Endothelial cell of umbilical vein (primary cell): ENCODE data around the gene LTBP1. TPM values are rescaled to one million over a fixed set of nuclear protein-coding genes. Genes with fewer than 3 reads are reported as not detected.

Experiments
- BruUV-seq: library from RNA; stranded (reverse); fragments of 400-500 nt; replicated peaks from 2 replicates; lab custom pipeline; 2021; lab: Mats Ljungman, UMichigan
- CTCF ChIA-PET: fragments of 300-600, 350-600 bp; sonication (Branson Sonifier 250); formaldehyde crosslinking; loops from one replicate; lab custom pipeline; 2021; ENCODE audit warnings: antibody characterized with exemption, inconsistent platforms; lab: Charles Lee
- POLR2A ChIA-PET: fragments of 300-600, 350-600 bp; sonication (Branson Sonifier 250); formaldehyde crosslinking; loops from one replicate; lab custom pipeline; 2021; ENCODE audit warnings: antibody characterized with exemption, inconsistent platforms; lab: Charles Lee
- DNase-seq: peaks from one replicate; pipeline ENCODE4 v3.0.0-alpha.2; 2011; ENCODE audit warnings: low read depth, low spot score
- FAIRE-seq: peaks from 2 replicates; lab custom pipeline; 2011; peaks lifted over from hg19 to GRCh38; lab: Jason Lieb, UNC
- H2AFZ ChIP-seq: 2 replicates; pipeline ENCODE4 v1.6.0; 2012; ENCODE audit warnings: low read depth, low read length, control low read depth, inconsistent platforms
- H3K27ac ChIP-seq: 2 replicates; pipeline ENCODE4 v1.5.1; 2011; ENCODE audit warnings: low read depth, mild to moderate bottlenecking, control low read depth, low read length, moderate library complexity; ENCODE audit not compliant: insufficient read depth
- H3K27me3 ChIP-seq, 2 experiments: 2 replicates each; pipeline versions ENCODE4 v1.6.0 to v1.6.1; 2011; ENCODE audit warnings: low read length in 2 of 2, mixed read lengths in 1 of 2; ENCODE audit not compliant: control insufficient read depth in 2 of 2, insufficient read depth in 2 of 2
- H3K36me3 ChIP-seq, 2 experiments: 2 replicates in 1 of 2; 3 replicates in 1 of 2; pipeline ENCODE4 v1.5.1; 2011; ENCODE audit warnings: low read length in 2 of 2, mild to moderate bottlenecking in 1 of 2, moderate library complexity in 1 of 2; ENCODE audit not compliant: control insufficient read depth in 2 of 2, insufficient read depth in 2 of 2; ENCODE audit errors: extremely low read depth in 1 of 2
- H3K4me1 ChIP-seq: 3 replicates; pipeline ENCODE4 v1.5.1; 2011; ENCODE audit warnings: mild to moderate bottlenecking, low read length; ENCODE audit not compliant: control insufficient read depth, insufficient read depth; ENCODE audit errors: extremely low read depth
- H3K4me2 ChIP-seq: 2 replicates; pipeline ENCODE4 v1.6.1; 2011; ENCODE audit warnings: low read length, control low read depth, mixed read lengths; ENCODE audit not compliant: insufficient read depth
- H3K4me3 ChIP-seq, 3 experiments: fragments of 200-600 bp in 1 of 3; sonication (generic), shearing (Covaris generic) in 1 of 3; replicated peaks in 1 of 3; 2 replicates each; pipeline ENCODE4 v1.5.1; 2011 to 2016; ENCODE audit warnings: control low read depth in 3 of 3, low read length in 3 of 3, mild to moderate bottlenecking in 2 of 3, inconsistent platforms in 1 of 3, low read depth in 1 of 3, moderate library complexity in 1 of 3; ENCODE audit not compliant: insufficient read depth in 1 of 3
- H3K79me2 ChIP-seq: 2 replicates; pipeline ENCODE4 v1.6.0; 2012; ENCODE audit warnings: low read length, inconsistent platforms; ENCODE audit not compliant: control insufficient read depth, insufficient read depth
- H3K9ac ChIP-seq: replicated peaks from 2 replicates; pipeline ENCODE3; 2011; ENCODE audit warnings: low read length, control low read depth; ENCODE audit not compliant: insufficient read depth; ENCODE audit errors: extremely low read depth
- H3K9me1 ChIP-seq: replicated peaks from 3 replicates; pipeline ENCODE4 v1.6.0; 2011; ENCODE audit warnings: mild to moderate bottlenecking, low read length; ENCODE audit not compliant: control insufficient read depth, insufficient read depth; ENCODE audit errors: extremely low read depth
- H3K9me3 ChIP-seq: replicated peaks from 2 replicates; pipeline ENCODE4 v1.5.1; 2012; ENCODE audit warnings: low read length, inconsistent platforms; ENCODE audit not compliant: control insufficient read depth, insufficient read depth
- H4K20me1 ChIP-seq: replicated peaks from 2 replicates; pipeline ENCODE3; 2011; ENCODE audit warnings: mild to moderate bottlenecking, low read length; ENCODE audit not compliant: control insufficient read depth, insufficient read depth; ENCODE audit errors: extremely low read depth
- EZH2 ChIP-seq: IDR thresholded peaks from 2 replicates; pipeline ENCODE4 v1.6.1; 2012; ENCODE audit warnings: borderline replicate concordance, low read depth, mild to moderate bottlenecking, moderate library complexity, low read length, inconsistent platforms; ENCODE audit not compliant: severe bottlenecking
- FOS ChIP-seq: IDR thresholded peaks from 2 replicates; pipeline ENCODE4 v1.6.1; 2011; ENCODE audit warnings: mild to moderate bottlenecking, low read length, moderate library complexity, borderline replicate concordance; ENCODE audit not compliant: insufficient read depth
- JUN ChIP-seq: IDR thresholded peaks from 2 replicates; pipeline ENCODE4 v1.6.1; 2011; ENCODE audit warnings: borderline replicate concordance, low read depth; ENCODE audit not compliant: insufficient read length, insufficient read depth
- MYC ChIP-seq: IDR thresholded peaks from one replicate; pipeline ENCODE4 v1.6.1; 2011; ENCODE audit warnings: mild to moderate bottlenecking, low read depth, low read length
- POLR2A ChIP-seq: IDR thresholded peaks from 2 replicates; pipeline ENCODE4 v1.6.1; 2012; ENCODE audit warnings: low read depth, mild to moderate bottlenecking, control low read depth, low read length
- POLR2AphosphoS5 ChIP-seq: IDR thresholded peaks from 2 replicates; pipeline ENCODE4 v1.6.1; 2012; ENCODE audit warnings: low read depth, mild to moderate bottlenecking, control low read depth, low read length, moderate library complexity; ENCODE audit not compliant: insufficient read depth
- dilution Hi-C: fragments of 300-500 bp; cut with MboI; formaldehyde crosslinking; loops from one replicate; pipeline ENCODE4 v1.15.0; 2019; ENCODE audit warnings: low sequenced_read_pairs; ENCODE audit not compliant: extremely low pct_ligation_motif_present
- intact Hi-C: fragments of 100-400 bp; cut with micrococcal nuclease; formaldehyde crosslinking; loops from one replicate; pipeline ENCODE4 v1.10.0; 2022
- polyA plus RNA-seq, 4 experiments: library from polyadenylated mRNA; depleted of rRNA in 3 of 4; stranded (reverse) in 3 of 4; unstranded in 1 of 4; fragments of >200 nt; gene quantifications; 2 replicates each; pipeline versions ENCODE4 v1.2.1 to v1.2.3, GENCODE V29; 2011 to 2012; ENCODE audit warnings: missing spikeins in 1 of 4
- total RNA-seq: library from RNA; stranded (reverse); gene quantifications from 2 replicates; pipeline ENCODE4 v1.2.3, GENCODE V29; 2021
- TF ChIP-seq, protein P1 (sequence below): IDR thresholded peaks from 2 replicates; pipeline ENCODE4 v1.6.1; 2011; ENCODE audit not compliant: insufficient read depth, insufficient read length
- TF ChIP-seq, protein P2 (sequence below), 2 donors: IDR thresholded peaks; 1 replicate in 1 of 2; 2 replicates in 1 of 2; pipeline ENCODE4 v1.5.1; 2011; ENCODE audit warnings: low read length in 2 of 2, mild to moderate bottlenecking in 2 of 2, moderate library complexity in 2 of 2, control low read depth in 1 of 2, inconsistent platforms in 1 of 2, low read depth in 1 of 2; ENCODE audit not compliant: insufficient read depth in 1 of 2; ENCODE audit errors: extremely low read depth in 1 of 2

The LTBP1 gene
- total and polyA plus RNA-seq, 2 donors (not counting 3 experiments of a cell fraction or from before 2014, with no cell fraction given), result 57.4 to 68.2 TPM

DNA sequence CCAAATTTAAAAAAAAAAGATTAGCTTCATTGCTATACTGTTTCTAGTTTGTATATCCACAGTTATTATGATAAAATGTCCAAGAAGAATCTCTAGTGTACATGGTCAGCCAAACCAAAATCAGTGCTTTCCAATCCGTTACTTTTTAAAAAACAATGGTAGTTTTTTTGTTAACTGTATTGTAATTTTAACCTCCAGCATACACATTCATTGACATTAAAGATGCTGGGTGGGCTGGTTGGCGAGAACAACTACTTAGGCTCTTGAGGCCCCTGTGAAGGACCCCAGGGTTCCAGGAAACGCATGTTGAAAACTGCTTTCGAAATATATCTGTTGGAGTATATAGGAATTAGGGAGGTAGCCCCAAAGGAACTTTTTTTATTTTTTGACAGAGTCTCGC, 422.4 kb downstream of the LTBP1 start:
- Histone ChIP-seq H3K27me3 (no peaks in the 10 kb centered on the region), H3K4me2 (no peak overlapping the region), H3K9me3 (no peaks in the 10 kb centered on the region), H3K4me3 (no peak overlapping the region), H3K27ac (no peak overlapping the region), H3K4me1 (no peaks in the 10 kb centered on the region), H2AFZ (no peak overlapping the region), H3K9me1 (no peaks in the 10 kb centered on the region), H3K36me3 (no peaks in the 10 kb centered on the region), H3K9ac (no peak overlapping the region), H4K20me1 (no peaks in the 10 kb centered on the region), H3K79me2 (no peaks in the 10 kb centered on the region)
- DNase-seq (no peak), FAIRE-seq (no peak)
- ChIA-PET POLR2A (no interaction called here), CTCF (no interaction called here)
- intact Hi-C loops, result no loop called here
- BruUV-seq, result no TSS peak
- TF ChIP-seq POLR2AphosphoS5, result no peak
- no peak for TF ChIP-seq FOS
- no peak for TF ChIP-seq EZH2
- TF ChIP-seq MYC, result no peak
- TF ChIP-seq JUN, result no peak
- TF ChIP-seq, protein P1, sequence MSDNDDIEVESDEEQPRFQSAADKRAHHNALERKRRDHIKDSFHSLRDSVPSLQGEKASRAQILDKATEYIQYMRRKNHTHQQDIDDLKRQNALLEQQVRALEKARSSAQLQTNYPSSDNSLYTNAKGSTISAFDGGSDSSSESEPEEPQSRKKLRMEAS, result no peak
- TF ChIP-seq, protein P2, sequence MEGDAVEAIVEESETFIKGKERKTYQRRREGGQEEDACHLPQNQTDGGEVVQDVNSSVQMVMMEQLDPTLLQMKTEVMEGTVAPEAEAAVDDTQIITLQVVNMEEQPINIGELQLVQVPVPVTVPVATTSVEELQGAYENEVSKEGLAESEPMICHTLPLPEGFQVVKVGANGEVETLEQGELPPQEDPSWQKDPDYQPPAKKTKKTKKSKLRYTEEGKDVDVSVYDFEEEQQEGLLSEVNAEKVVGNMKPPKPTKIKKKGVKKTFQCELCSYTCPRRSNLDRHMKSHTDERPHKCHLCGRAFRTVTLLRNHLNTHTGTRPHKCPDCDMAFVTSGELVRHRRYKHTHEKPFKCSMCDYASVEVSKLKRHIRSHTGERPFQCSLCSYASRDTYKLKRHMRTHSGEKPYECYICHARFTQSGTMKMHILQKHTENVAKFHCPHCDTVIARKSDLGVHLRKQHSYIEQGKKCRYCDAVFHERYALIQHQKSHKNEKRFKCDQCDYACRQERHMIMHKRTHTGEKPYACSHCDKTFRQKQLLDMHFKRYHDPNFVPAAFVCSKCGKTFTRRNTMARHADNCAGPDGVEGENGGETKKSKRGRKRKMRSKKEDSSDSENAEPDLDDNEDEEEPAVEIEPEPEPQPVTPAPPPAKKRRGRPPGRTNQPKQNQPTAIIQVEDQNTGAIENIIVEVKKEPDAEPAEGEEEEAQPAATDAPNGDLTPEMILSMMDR (IDR thresholded peaks at IDR 0.05; ENCODE audit: extremely low read depth in 1 of 2, insufficient read depth in 1 of 2, low read depth in 1 of 2, low read length in 2 of 2), result no peak
- TF ChIP-seq POLR2A, result no peak
- dilution Hi-C loops, result no loop called here
